Measurements from ENCODE around the gene GJA4.

DNA sequence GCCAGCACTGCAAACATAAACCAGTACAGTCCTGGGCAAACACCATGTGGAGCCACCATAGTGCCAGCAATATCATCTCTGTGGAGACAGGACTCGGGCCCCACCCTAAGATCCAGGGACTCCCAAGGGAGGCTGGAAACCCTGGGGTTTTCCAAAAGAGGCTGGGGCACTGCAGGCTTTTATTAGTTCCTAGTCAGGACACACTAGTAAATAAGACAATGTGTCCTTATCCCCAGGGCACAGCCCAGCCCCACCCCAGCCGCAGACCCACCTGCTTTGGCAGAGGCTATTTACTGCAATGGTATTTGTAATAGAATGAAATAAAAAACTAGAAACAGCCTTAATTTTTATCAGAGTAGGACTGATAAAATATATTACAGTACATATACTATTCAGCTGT lies 12.3 kb upstream of the GJA4 start:
- TF ChIP-seq EZH2phosphoT487 (IDR thresholded peaks at IDR 0.05; ENCODE audit: borderline replicate concordance, low read length): no peak
- no peak for TF ChIP-seq EZH2 (IDR thresholded peaks at IDR 0.05; ENCODE audit: low read length, unreplicated experiment)
- TF ChIP-seq, protein P1, sequence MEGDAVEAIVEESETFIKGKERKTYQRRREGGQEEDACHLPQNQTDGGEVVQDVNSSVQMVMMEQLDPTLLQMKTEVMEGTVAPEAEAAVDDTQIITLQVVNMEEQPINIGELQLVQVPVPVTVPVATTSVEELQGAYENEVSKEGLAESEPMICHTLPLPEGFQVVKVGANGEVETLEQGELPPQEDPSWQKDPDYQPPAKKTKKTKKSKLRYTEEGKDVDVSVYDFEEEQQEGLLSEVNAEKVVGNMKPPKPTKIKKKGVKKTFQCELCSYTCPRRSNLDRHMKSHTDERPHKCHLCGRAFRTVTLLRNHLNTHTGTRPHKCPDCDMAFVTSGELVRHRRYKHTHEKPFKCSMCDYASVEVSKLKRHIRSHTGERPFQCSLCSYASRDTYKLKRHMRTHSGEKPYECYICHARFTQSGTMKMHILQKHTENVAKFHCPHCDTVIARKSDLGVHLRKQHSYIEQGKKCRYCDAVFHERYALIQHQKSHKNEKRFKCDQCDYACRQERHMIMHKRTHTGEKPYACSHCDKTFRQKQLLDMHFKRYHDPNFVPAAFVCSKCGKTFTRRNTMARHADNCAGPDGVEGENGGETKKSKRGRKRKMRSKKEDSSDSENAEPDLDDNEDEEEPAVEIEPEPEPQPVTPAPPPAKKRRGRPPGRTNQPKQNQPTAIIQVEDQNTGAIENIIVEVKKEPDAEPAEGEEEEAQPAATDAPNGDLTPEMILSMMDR (conservative IDR thresholded peaks at IDR 0.05; ENCODE audit: low read depth, low read length): no peak
